ENCODE data around the gene SLC48A1. TPM values are rescaled to one million over a fixed set of nuclear protein-coding genes. Genes with fewer than 3 reads are reported as not detected.

Gene SLC48A1
- total RNA-seq (2022; extraction: Qiagen RNA extraction), result 21.7 to 27.6 TPM (median 24.8 TPM) in 5 replicates

DNA sequence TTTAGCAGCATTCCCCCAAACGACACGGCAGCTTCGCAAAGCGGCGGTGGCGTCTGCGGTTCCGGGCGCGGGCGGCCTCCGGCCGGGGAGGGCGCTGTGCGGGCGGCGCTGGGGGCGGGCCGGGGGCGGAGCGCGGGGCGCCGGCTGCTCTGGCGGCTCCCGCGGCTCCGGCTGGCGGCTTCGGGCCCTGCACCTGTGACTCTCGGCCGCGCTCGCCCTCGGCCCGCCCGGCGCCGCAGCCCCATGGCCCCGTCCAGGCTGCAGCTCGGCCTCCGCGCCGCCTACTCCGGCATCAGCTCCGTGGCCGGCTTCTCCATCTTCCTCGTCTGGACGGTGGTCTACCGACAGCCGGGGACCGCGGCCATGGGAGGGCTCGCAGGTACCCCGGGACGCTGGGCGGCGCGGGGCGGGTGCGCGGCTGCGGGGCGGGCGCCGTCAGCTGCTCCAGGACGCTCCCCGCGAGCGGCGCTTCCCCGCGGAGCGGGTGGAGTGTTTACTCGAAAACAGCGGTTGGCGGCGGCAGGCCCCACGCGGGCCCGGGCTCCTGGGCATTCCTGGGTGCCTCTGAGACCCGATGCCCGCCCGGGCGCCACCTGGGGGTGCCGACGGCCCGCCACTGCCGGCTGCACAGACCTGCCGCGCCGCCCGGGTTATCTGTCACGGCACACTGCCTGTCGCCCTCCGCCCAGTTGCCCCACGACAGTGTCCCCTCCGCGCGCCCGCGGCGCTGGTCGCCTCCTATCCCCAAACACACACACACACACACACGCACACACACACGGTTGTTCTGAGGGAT lies at the start of gene SLC48A1:
SLC48A1 (plus strand) TSS at position 177 of the 796 bp plus-strand sequence; CDS start at position 244, 67 bp downstream.

GRCh38 chr12:47725091-47725772 lies 47.8 kb upstream of the SLC48A1 start, which contains the start of gene ENDOU:
Gene ENDOU (minus strand): TSS chr12:47725490. CDS start chr12:47725413, 77 bp downstream.

DNA sequence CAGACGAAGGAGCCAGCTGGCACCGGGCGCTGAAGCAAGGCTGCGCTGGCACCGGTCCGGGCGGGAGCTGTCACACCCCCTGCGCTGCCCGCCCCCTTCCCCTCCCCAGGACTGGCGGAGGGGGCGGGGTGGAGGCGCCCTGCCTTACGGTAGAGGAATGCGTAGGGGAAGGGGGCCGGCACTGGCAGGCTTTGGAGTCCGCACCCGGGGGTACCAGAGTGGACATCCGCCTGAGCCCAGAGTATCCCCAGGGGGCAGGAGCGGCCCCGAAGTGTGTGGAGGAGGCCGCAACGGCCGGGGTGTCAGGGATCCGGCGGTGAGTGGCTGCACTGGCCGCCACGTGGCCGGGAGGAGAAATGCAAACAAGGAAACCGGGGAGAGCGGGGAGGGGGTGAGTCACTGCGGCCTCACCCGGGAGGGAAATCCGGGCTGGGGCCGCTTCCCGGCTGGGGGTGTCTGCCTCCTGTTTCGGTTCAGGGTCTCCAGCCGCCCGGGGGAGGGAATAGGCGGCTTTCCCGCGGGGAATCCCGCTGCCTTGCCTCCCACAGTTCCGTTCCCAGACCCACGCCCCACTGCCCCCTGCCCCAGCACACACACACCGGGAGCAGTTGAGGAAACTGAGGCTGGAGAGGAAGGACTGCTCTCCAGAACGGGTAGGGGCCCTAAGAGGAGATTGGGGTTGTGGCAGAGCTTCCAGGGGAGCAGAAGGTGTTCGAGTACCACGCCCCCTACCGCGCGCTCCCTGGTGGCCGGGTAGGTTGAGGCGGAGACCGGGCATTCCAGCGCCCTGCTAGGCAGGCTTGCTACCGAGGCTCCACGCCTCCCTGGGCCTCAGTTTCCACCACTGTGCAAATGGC lies 14.0 kb upstream of the SLC48A1 start, which contains the start of gene RAPGEF3:
RAPGEF3 (minus strand) TSS at position 47 of the 857 bp plus-strand sequence. CDS start 324 bp downstream, outside the sequence.

DNA sequence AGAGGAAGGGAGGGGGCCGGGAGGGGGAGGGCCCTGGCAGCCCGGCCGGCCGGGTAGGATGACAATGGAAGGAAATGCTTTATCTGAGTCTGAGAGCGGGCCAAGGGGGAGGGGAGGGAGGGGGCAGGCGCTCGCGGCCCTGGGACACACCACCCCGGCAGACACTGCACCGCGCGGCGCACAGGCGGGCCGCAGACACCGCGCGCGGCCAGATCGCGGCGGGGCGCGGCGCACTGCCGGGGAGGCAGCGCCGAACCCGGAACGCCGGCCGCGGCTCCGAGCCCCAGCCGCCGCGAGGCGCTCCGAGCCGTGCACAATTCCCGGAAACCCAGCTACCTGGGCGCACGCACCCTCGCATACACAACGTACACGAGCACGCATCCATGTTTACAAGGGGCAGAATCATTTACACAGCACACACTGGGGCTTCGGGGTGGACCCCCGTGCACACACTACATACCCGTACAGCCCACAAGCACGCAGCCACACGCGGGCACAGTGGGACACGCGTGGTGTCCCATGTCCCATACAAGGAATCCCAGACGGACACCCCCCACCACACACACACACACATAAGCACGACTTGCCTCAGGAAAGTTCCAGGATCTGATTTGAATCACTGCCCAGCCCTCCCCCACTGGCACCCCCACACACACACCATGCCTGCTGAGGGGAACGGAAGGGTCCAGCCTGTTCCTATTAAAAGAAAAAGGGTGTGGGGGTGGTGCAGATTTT lies 47.0 kb downstream of the SLC48A1 start, which contains the start of gene HDAC7:
HDAC7 (minus strand) TSS at position 8 of the 735 bp plus-strand sequence. CDS start 118 bp downstream, outside the sequence.

Other genes with a start within 250 kb of the SLC48A1 start
- gene RPAP3, start 67.2 kb upstream of the SLC48A1 start, total RNA-seq (2022; extraction: Qiagen RNA extraction), result 31.9 to 50.0 TPM (median 34.5 TPM) in 5 replicates
- gene ENDOU, start 47.7 kb upstream of the SLC48A1 start, total RNA-seq (2022; extraction: Qiagen RNA extraction), result 0.02 to 0.07 TPM (median 0.05 TPM) in 4 of 5 replicates, not detected in the other
- gene RAPGEF3, start 14.4 kb upstream of the SLC48A1 start, total RNA-seq (2022; extraction: Qiagen RNA extraction), result 0.52 to 0.63 TPM (median 0.55 TPM) in 5 replicates
- 51.2 to 68.0 TPM (median 63.8 TPM) in 5 replicates for gene HDAC7, start 46.7 kb downstream of the SLC48A1 start, total RNA-seq (2022; extraction: Qiagen RNA extraction)
- 2.9 to 3.7 TPM (median 3.5 TPM) in 5 replicates for gene VDR, start 131.8 kb downstream of the SLC48A1 start, total RNA-seq (2022; extraction: Qiagen RNA extraction)
- gene TMEM106C, start 190.4 kb downstream of the SLC48A1 start, total RNA-seq (2022; extraction: Qiagen RNA extraction), result 120 to 140 TPM (median 124 TPM) in 5 replicates
- 0.05 to 0.24 TPM (median 0.11 TPM) in 5 replicates for gene COL2A1, start 231.2 kb downstream of the SLC48A1 start, total RNA-seq (2022; extraction: Qiagen RNA extraction)